ENCODE measurements around the gene CCR7.

- TF ChIP-seq, protein P1, sequence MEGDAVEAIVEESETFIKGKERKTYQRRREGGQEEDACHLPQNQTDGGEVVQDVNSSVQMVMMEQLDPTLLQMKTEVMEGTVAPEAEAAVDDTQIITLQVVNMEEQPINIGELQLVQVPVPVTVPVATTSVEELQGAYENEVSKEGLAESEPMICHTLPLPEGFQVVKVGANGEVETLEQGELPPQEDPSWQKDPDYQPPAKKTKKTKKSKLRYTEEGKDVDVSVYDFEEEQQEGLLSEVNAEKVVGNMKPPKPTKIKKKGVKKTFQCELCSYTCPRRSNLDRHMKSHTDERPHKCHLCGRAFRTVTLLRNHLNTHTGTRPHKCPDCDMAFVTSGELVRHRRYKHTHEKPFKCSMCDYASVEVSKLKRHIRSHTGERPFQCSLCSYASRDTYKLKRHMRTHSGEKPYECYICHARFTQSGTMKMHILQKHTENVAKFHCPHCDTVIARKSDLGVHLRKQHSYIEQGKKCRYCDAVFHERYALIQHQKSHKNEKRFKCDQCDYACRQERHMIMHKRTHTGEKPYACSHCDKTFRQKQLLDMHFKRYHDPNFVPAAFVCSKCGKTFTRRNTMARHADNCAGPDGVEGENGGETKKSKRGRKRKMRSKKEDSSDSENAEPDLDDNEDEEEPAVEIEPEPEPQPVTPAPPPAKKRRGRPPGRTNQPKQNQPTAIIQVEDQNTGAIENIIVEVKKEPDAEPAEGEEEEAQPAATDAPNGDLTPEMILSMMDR (IDR thresholded peaks at IDR 0.05; ENCODE audit: insufficient read depth, low read depth, low read length), result no peak
- TF ChIP-seq EZH2 (IDR thresholded peaks at IDR 0.05; ENCODE audit: insufficient read depth, low read length), result no peak
Measured at GRCh38 chr17:40509626-40510327, 55.5 kb downstream of the CCR7 start.

All from astrocyte (in vitro differentiated cells and primary cell).